ENCODE data around the gene OR14J1. TPM values are rescaled to one million over a fixed set of nuclear protein-coding genes. Genes with fewer than 3 reads are reported as not detected.
"Not testable (repeated sequence)": the region's sequence is repeated elsewhere in the genome, so short reads cannot be mapped to it uniquely, and the experiment has no call there.

OR14J1 gene
- total and polyA plus RNA-seq, 2 of the 13 experiments (the other 11 are each of a cell fraction or from before 2014, with no cell fraction given) = 0.17 TPM; not detected in 1

DNA sequence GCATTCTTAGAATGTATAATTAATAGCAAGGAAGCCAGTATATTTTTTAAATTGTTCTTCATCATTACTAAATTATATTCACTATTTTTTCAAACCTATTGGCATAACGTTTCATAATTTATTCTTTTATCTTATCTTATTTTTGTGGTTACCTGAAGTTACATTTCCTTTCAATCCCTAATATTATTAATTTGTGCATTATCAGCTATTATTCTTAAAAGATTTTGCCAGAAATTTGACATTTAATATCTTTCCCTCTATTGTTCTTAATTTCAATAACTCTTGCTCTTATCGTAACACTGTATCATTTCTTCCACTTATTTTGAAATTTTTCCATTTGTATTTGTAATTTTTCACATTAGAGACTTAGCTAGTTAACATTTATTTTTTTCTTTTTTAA, 18.4 kb downstream of the OR14J1 start:
- POLR2A ChIA-PET = no interaction called here
- ATAC-seq = no peak
- CTCF ChIA-PET (ENCODE audit: low intra/inter-chr PET ratio, low total read pairs) = no interaction called here
- Histone ChIP-seq H3K4me3 (replicated peaks in 1 of 3; ENCODE audit: insufficient read depth in 1 of 3, low read depth in 2 of 3, low read length in 3 of 3) (no peak overlapping the region), H2AFZ (ENCODE audit: low read length) (no peak overlapping the region), H3K27me3 (ENCODE audit: control insufficient read depth in 1 of 2, insufficient read depth in 2 of 2, low read length in 2 of 2) (no peaks in the 10 kb centered on the region), H3K4me1 (ENCODE audit: insufficient read depth, low read length) (no peaks in the 10 kb centered on the region), H3K9me3 (ENCODE audit: low read length) (no peaks in the 10 kb centered on the region), H4K20me1 (ENCODE audit: insufficient read depth, low read length) (no peaks in the 10 kb centered on the region), H3K4me2 (ENCODE audit: low read depth, low read length) (no peak overlapping the region), H3K36me3 (replicated peaks in 1 of 2; ENCODE audit: control insufficient read depth in 1 of 2, insufficient read depth in 2 of 2, low read length in 2 of 2) (no peaks in the 10 kb centered on the region), H3K79me2 (ENCODE audit: insufficient read depth, low read length) (no peaks in the 10 kb centered on the region), H3K27ac (ENCODE audit: extremely low read length, insufficient read depth, low read length) (no peak overlapping the region), H3K9ac (ENCODE audit: insufficient read depth, low read depth, low read length) (no peak overlapping the region)
- FAIRE-seq = no peak
- WGBS (ENCODE audit: low lambda C conversion rate) = 0% methylated on average over 2 of the region's 2 CpGs
- BruUV-seq (replicated peaks) = no TSS peak
- TF ChIP-seq MAFF (IDR thresholded peaks at IDR 0.05; ENCODE audit: low read depth, low read length) (peak; percentile 16; the same call in 1 of the 2 replicates), CENPX (CRISPR knock-in tag; IDR thresholded peaks at IDR 0.05) (no peak), MAFK (conservative IDR thresholded peaks at IDR 0.05 in 1 of 2, IDR thresholded peaks at IDR 0.05 in 1 of 2; ENCODE audit: low read length in 2 of 2) (peak; percentile 26 to 56; a peak in 2 of 4 replicates)
- DNase-seq (ENCODE audit: low spot score) = no peak
- intact Hi-C loops (cut with micrococcal nuclease; ENCODE audit: unreplicated experiment) (no loop called here), in situ Hi-C loops (cut with HindIII; ENCODE audit: extremely low pct_ligation_motif_present, low pct_unique_long_range_greater_than_20kb) (no loop called here)

DNA sequence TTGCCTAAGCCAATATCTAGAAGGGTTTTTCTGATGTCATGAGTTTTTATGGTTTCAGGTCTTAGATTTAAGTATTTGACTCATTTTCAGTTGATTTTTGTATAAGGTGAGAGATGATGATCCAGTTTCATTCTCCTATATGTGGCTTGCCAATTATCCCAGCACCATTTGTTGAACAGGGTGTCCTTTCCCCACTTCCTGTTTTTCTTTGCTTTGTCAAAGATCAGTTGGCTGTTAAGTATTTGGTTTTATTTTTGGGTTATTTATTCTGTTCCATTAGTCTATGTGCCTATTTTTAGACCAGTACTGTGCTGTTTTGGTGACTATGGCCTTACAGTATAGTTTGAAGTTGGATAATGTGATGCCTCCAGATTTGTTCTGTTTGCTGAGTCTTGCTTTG, 21.8 kb downstream of the OR14J1 start:
- intact Hi-C loops (cut with micrococcal nuclease; ENCODE audit: unreplicated experiment); H3K79me2 ChIP-seq (ENCODE audit: insufficient read depth, low read length); H3K4me3 ChIP-seq (replicated peaks in 1 of 3; ENCODE audit: insufficient read depth in 1 of 3, low read depth in 2 of 3, low read length in 3 of 3); ATAC-seq; in situ Hi-C loops (cut with HindIII; ENCODE audit: extremely low pct_ligation_motif_present, low pct_unique_long_range_greater_than_20kb); FAIRE-seq; POLR2A ChIA-PET; BruUV-seq (replicated peaks); H3K9me3 ChIP-seq (ENCODE audit: low read length); H3K36me3 ChIP-seq (replicated peaks in 1 of 2; ENCODE audit: control insufficient read depth in 1 of 2, insufficient read depth in 2 of 2, low read length in 2 of 2); H3K4me1 ChIP-seq (ENCODE audit: insufficient read depth, low read length); H3K9ac ChIP-seq (ENCODE audit: insufficient read depth, low read depth, low read length); H3K27ac ChIP-seq (ENCODE audit: extremely low read length, insufficient read depth, low read length); H4K20me1 ChIP-seq (ENCODE audit: insufficient read depth, low read length); DNase-seq (ENCODE audit: low spot score); CTCF ChIA-PET (ENCODE audit: low intra/inter-chr PET ratio, low total read pairs); H3K4me2 ChIP-seq (ENCODE audit: low read depth, low read length); H3K27me3 ChIP-seq (ENCODE audit: control insufficient read depth in 1 of 2, insufficient read depth in 2 of 2, low read length in 2 of 2); H2AFZ ChIP-seq (ENCODE audit: low read length): not testable (repeated sequence)
